ENCODE data around the gene MYH14. TPM values are rescaled to one million over a fixed set of nuclear protein-coding genes. Genes with fewer than 3 reads are reported as not detected.

The MYH14 gene
- total and polyA plus RNA-seq, 10 of the 15 experiments (the other 5 are each of a cell fraction or from before 2014, with no cell fraction given): 0.06 to 0.69 (median 0.15) TPM; not detected in 4

DNA sequence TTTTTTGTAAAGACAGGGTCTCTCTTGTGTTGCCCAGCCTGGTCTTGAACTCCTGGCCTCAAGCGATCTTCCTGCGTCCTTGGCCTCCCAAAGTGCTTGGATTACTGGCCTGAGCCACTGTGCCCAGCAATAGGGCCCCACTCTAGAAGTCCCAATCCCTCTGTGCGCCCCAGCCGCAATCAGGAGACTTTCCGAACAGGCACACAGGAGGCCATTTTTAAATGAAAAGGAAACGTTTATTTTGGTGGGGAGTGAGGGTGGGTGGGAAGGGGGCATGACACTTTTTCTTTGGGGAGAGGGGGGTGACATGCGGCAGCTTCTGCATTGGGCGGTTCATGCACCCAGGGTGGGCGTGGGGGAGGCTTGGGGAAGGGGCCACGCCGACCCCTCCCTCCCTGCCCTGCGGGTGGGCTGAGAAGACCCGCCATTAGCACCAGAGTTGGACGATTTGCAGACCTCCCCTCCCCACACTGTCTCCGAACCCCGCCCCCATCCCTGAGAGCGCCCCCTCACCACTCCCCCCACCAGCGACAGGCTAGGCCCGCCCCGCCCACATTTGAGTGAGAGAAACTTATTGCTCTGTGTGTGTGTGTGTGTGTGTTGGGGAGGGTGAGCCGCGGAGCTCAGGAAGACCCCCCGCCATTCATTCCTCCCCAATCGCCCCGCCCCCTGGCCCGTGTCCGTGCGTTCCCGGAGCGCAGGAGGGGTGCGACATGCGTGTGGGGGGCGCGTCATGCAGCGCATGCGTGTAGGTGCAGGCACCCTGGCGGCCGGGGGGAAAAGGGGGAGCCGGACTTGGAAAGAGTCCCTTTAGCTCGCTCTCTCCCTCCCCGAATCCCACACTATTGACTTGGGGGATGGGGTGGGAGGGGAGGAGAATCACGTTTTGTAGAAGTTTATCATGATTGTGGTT, 108.6 kb downstream of the MYH14 start (continued):
- TF ChIP-seq, protein P1, sequence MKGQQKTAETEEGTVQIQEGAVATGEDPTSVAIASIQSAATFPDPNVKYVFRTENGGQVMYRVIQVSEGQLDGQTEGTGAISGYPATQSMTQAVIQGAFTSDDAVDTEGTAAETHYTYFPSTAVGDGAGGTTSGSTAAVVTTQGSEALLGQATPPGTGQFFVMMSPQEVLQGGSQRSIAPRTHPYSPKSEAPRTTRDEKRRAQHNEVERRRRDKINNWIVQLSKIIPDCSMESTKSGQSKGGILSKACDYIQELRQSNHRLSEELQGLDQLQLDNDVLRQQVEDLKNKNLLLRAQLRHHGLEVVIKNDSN (IDR thresholded peaks at IDR 0.05; ENCODE audit: borderline replicate concordance, extremely low read length, insufficient read depth, low read depth, low read length): no peak
- TF ChIP-seq PML (IDR thresholded peaks at IDR 0.05; ENCODE audit: low read length): no peak
- TF ChIP-seq, protein P2, sequence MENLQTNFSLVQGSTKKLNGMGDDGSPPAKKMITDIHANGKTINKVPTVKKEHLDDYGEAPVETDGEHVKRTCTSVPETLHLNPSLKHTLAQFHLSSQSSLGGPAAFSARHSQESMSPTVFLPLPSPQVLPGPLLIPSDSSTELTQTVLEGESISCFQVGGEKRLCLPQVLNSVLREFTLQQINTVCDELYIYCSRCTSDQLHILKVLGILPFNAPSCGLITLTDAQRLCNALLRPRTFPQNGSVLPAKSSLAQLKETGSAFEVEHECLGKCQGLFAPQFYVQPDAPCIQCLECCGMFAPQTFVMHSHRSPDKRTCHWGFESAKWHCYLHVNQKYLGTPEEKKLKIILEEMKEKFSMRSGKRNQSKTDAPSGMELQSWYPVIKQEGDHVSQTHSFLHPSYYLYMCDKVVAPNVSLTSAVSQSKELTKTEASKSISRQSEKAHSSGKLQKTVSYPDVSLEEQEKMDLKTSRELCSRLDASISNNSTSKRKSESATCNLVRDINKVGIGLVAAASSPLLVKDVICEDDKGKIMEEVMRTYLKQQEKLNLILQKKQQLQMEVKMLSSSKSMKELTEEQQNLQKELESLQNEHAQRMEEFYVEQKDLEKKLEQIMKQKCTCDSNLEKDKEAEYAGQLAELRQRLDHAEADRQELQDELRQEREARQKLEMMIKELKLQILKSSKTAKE (IDR thresholded peaks at IDR 0.05; ENCODE audit: low read depth, poor library complexity, severe bottlenecking): no peak
- no peak for TF ChIP-seq TCF12 (IDR thresholded peaks at IDR 0.05; ENCODE audit: low read depth, low read length)
- TF ChIP-seq, protein P3, sequence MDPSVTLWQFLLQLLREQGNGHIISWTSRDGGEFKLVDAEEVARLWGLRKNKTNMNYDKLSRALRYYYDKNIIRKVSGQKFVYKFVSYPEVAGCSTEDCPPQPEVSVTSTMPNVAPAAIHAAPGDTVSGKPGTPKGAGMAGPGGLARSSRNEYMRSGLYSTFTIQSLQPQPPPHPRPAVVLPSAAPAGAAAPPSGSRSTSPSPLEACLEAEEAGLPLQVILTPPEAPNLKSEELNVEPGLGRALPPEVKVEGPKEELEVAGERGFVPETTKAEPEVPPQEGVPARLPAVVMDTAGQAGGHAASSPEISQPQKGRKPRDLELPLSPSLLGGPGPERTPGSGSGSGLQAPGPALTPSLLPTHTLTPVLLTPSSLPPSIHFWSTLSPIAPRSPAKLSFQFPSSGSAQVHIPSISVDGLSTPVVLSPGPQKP (IDR thresholded peaks at IDR 0.05; ENCODE audit: low read depth, low read length): no peak
- no peak for TF ChIP-seq POLR2AphosphoS2 (IDR thresholded peaks at IDR 0.05; ENCODE audit: low read depth, low read length)
- TF ChIP-seq JUND (IDR thresholded peaks at IDR 0.05; ENCODE audit: low read depth, low read length): no peak

Data from GM12878 (cell line).